Pancreas (tissue), 10 donors: Measurements from ENCODE around the gene NXN. TPM values are rescaled to one million over a fixed set of nuclear protein-coding genes. Genes with fewer than 3 reads are reported as not detected.

Source experiments
- ATAC-seq, 4 donors: fragments of 200-7000 bp; cut with Tn5 transposase; one replicate each; pipeline versions ENCODE4 v1.8.0 to v1.9.1; 2020; ENCODE audit warnings: mild to moderate bottlenecking in 4 of 4, moderate library complexity in 4 of 4
- DNase-seq, 6 donors: peaks; one replicate each; pipeline ENCODE4 v3.0.0-alpha.2; 2020
- FAIRE-seq: peaks from 2 replicates; lab custom pipeline; 2012; peaks lifted over from hg19 to GRCh38; lab: Jason Lieb, UNC
- H3K27ac ChIP-seq, 4 donors: fragments of 200-600 bp; sonication (generic); 1 replicate in 3 of 4; 2 replicates in 1 of 4; pipeline versions ENCODE4 v1.5.0 to v1.8.0; 2020
- H3K27me3 ChIP-seq, 4 donors: fragments of 200-600 bp; one replicate each; pipeline ENCODE4 v1.8.0; 2021
- H3K36me3 ChIP-seq, 3 donors: fragments of 200-600 bp; sonication (generic) in 1 of 3; one replicate each; pipeline versions ENCODE4 v1.5.0 to v1.8.0; 2020 to 2021
- H3K4me1 ChIP-seq, 3 donors: fragments of 200-600 bp; one replicate each; pipeline ENCODE4 v1.8.0; 2021
- H3K4me3 ChIP-seq, 4 donors: fragments of 200-600 bp; sonication (generic) in 2 of 4; one replicate each; pipeline versions ENCODE4 v1.5.0 to v1.8.0; 2020 to 2021
- H3K9me3 ChIP-seq, 4 donors: fragments of 200-600 bp; one replicate each; pipeline ENCODE4 v1.8.0; 2021
- WGBS, 2 donors: extraction: QIAGEN DNeasy Blood & Tissue Kit; methylation state at CpG; one replicate each; pipeline ENCODE4 v1.1.7; 2013; 5-methylcytosine and 5-hydroxymethylcytosine counted together
- intact Hi-C, 3 donors: fragments of 100-400 bp; cut with DNase I; formaldehyde crosslinking; loops; one replicate each; pipeline versions ENCODE4 v1.11.1 to v1.14.2; 2022
- polyA plus RNA-seq, 2 donors: library from polyadenylated mRNA; stranded (reverse); fragments of 200-250 nt; gene quantifications; one replicate each; pipeline ENCODE4 v1.2.3, GENCODE V29; 2013
- total RNA-seq, 6 donors: library from RNA; stranded (reverse); fragmentation: NEBNext Ultra II Directional in 4 of 6; extraction: Animal tissue kit (Norgen Biotek cat#: 25700) in 4 of 6; gene quantifications; one replicate each; pipeline versions ENCODE4 v1.2.1 to v1.2.4, GENCODE V29; 2021 to 2023
- TF ChIP-seq, protein P1 (sequence below), 4 donors: fragments of 200-600 bp; sonication (generic) in 3 of 4; IDR thresholded peaks; one replicate each; pipeline versions ENCODE4 v1.5.0 to v1.8.0; 2021; ENCODE audit warnings: antibody characterized with exemption in 4 of 4
- donor health status: healthy with polysubstance abuse.
- donor health status: DM: no; HTN: no; CAD: no; lungs with moderate emphysema.
- donor health status: DM: no; HTN: no; CAD: no.
- donor health status: control.
- donor health status: control.
- donor health status: Bipolar disorder and iron deficiency.
- donor health status: DM: yes; HTN: yes; CAD: no.
- donor health status: DM: no; HTN: no; CAD: no.
- donor health status: DM: no; HTN: no; CAD: no.
- donor health status: DM: yes; HTN: yes; CAD: no.

The NXN gene
- total and polyA plus RNA-seq, 8 donors, result 17.4 to 35.0 (median 29.4) TPM

- WGBS, 2 donors, result 69 to 87% methylated on average over 12 to 14 of the region's 14 CpGs
- intact Hi-C loops, result no loop called here
Observed at GRCh38 chr17:1010586-1010985, 31.0 kb upstream of the NXN start.

GRCh38 chr17:1010086-1010450, 30.5 kb upstream of the NXN start:
- DNase-seq (peak in 1 of 6 donors; percentile 15), ATAC-seq (no peak), FAIRE-seq (no peak)
- H3K4me1 ChIP-seq, result peaks cover 8 to 11% (median 9%) of the 10 kb centered on the region in 3 donors
- 84 to 91% methylated on average over 10 of the region's 10 CpGs for WGBS, 2 donors
- no peaks in the 10 kb centered on the region for H3K9me3 ChIP-seq
- H3K27ac ChIP-seq, result no peak overlapping the region
- TF ChIP-seq, protein P1, sequence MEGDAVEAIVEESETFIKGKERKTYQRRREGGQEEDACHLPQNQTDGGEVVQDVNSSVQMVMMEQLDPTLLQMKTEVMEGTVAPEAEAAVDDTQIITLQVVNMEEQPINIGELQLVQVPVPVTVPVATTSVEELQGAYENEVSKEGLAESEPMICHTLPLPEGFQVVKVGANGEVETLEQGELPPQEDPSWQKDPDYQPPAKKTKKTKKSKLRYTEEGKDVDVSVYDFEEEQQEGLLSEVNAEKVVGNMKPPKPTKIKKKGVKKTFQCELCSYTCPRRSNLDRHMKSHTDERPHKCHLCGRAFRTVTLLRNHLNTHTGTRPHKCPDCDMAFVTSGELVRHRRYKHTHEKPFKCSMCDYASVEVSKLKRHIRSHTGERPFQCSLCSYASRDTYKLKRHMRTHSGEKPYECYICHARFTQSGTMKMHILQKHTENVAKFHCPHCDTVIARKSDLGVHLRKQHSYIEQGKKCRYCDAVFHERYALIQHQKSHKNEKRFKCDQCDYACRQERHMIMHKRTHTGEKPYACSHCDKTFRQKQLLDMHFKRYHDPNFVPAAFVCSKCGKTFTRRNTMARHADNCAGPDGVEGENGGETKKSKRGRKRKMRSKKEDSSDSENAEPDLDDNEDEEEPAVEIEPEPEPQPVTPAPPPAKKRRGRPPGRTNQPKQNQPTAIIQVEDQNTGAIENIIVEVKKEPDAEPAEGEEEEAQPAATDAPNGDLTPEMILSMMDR (IDR thresholded peaks at IDR 0.05), result no peak
- H3K36me3 ChIP-seq, result peaks cover 0 to 7% (median 0%) of the 10 kb centered on the region in 3 donors
- H3K27me3 ChIP-seq, result no peaks in the 10 kb centered on the region
- intact Hi-C loops, result no loop called here
- no peak overlapping the region for H3K4me3 ChIP-seq

More at GRCh38 chr17:1010586-1010985, 31.0 kb upstream of the NXN start:
- Histone ChIP-seq H3K4me1 (peaks cover 5 to 8% (median 8%) of the 10 kb centered on the region in 3 donors), H3K4me3 (no peak overlapping the region), H3K36me3 (peaks cover 0 to 7% (median 0%) of the 10 kb centered on the region in 3 donors), H3K9me3 (no peaks in the 10 kb centered on the region), H3K27ac (no peak overlapping the region), H3K27me3 (no peaks in the 10 kb centered on the region)
- ATAC-seq (no peak), DNase-seq (peak in 3 of 6 donors; percentile 18 to 51 (median 48)), FAIRE-seq (no peak)
- TF ChIP-seq, protein P1 (IDR thresholded peaks at IDR 0.05), result no peak

DNA sequence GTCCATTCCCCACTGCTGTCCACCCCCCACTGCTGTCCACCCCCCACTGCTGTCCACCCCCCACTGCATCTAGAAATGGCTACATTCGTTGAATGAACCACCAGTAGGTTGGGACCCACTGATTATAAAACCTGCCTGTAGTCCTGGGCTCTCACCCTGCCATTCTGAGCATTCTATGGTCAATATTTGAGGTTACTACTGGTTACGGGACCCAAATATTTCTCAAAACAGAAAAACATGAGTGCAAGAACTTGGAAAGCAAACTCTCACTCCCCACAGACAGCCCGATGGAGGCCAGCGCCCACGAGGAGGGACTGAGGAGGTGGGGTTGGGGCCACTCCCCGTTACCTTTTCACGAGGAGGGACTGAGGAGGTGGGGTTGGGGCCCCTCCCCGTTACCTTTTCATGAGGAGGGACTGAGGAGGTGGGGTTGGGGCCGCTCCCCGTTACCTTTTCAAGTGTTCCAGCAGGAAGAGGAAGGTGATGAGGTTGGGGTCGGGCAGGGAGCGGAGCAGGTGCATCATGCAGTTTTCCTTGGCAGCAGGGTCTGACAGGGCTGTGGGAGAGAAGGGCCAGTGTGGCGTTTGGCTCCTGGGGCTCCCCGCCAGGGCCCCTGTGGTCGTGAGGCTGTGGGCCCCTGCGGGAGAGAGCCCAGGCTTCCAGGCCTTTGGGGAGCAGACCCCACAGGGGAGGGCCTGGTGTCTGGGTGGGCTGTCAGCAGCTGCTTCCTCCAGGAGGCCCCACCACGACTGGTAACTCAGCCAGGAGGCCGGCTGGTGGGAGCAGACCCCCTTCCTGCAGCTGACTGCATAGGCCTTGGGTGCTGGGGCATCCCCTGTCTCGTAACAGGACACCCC, 29.9 kb upstream of the NXN start:
- DNase-seq (peak in 2 of 6 donors; percentile 19 to 71), ATAC-seq (no peak), FAIRE-seq (no peak)
- TF ChIP-seq, protein P1 (IDR thresholded peaks at IDR 0.05), result no peak
- intact Hi-C loops, result no loop called here
- Histone ChIP-seq H3K27me3 (no peaks in the 10 kb centered on the region), H3K4me1 (peaks cover 15 to 17% (median 15%) of the 10 kb centered on the region in 3 donors), H3K27ac (no peak overlapping the region), H3K4me3 (no peak overlapping the region), H3K9me3 (no peaks in the 10 kb centered on the region), H3K36me3 (peaks cover 0 to 7% (median 0%) of the 10 kb centered on the region in 3 donors)
- 76 to 84% methylated on average over 19 of the region's 19 CpGs for WGBS, 2 donors

DNA sequence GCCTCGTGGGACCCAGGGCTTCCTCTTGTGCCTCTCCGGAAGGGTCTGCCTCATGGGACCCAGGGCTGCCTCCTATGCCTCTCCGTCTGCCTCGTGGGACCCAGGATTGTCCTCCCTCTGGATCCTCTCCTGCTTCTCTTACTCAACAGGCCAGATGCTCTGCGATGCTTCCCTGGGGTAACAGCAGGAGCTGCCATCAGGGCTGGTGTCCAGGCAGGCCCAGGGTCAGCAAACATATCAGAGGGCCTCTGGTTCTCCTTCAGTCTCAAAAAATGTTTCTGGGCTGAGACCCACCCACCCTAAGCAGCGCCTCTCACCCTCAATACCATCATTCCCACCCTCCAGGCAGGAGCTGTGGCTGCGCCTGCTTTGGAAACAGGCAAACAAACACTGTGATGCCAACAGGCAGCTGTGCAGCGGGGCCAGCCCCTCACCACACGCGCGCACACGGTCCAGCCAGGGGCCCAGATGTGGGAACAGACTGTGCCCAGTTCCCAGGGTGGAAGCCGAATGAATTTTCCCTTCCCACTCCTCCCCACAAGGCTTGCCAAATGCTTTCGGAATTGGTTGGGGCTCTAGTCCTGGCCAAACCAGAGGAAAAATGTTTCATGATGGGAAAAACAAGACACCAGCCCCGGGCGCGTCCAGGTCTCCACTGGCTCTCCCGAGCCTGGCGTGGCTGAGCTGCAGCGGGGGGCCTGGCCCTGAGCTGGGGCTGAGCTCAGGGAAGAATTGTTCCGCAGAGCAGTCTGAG, 28.6 kb upstream of the NXN start:
- Histone ChIP-seq H3K9me3 (no peaks in the 10 kb centered on the region), H3K27ac (no peak overlapping the region), H3K4me1 (peaks cover 17 to 24% (median 18%) of the 10 kb centered on the region in 3 donors), H3K4me3 (no peak overlapping the region), H3K36me3 (peaks cover 0 to 9% (median 0%) of the 10 kb centered on the region in 3 donors), H3K27me3 (no peaks in the 10 kb centered on the region)
- ATAC-seq, result no peak
- WGBS, 2 donors, result 94 to 98% methylated on average over 21 of the region's 21 CpGs
- TF ChIP-seq, protein P1 (IDR thresholded peaks at IDR 0.05), result no peak
- intact Hi-C loops, result no loop called here
- DNase-seq, result peak in 2 of 6 donors; percentile 53 to 77
- FAIRE-seq, result no peak
